ENCODE results near the gene SYT12.

The SYT12 gene

GRCh38 chr11:67055812-67056211 lies 32.9 kb downstream of the SYT12 start:
- no peak for DNase-seq (ENCODE audit: low read depth)

DNA sequence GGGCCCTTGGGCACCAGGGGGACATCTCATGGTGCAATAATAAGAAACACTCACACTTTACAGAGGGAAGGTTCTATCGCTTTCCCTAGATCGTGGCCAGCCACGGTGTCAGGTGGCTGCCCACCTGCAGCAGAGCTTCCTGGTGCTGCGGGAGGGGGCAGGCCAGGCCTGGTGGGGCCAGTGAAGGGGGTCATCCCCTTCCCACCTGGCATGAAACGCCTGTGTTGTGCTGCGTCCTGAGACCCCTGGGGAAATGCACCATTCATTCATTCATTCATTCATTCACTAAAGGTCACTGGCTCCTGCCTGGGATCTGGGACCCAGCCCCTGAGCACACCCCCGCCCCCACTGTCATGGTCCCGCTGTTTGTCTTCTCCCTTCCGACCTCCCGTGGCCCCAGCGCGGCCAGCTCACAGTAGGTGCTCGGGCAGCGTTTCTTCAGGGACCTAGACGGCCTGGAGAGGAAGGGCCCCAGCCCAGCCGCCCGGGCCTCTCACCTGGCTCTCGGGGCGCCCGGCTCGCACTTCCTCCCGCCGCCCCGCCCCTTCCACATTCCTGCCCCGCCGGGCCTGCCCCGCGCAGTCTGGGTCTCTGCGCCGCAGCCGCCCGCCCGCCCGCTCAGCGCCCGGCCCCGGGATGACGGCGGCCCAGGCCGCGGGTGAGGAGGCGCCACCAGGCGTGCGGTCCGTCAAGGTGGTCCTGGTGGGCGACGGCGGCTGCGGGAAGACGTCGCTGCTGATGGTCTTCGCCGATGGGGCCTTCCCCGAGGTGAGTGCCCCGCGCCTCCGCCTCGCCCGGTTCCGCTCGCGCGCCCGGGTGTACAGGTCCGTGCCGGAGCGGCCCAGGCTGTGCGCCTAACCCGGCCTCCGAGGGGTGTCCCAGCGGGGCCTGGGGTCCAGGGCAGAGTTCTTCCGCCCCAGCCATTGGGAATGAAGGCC lies 33.6 kb downstream of the SYT12 start, which contains the start of gene RHOD:
TSS of gene RHOD (plus strand) at position 581 of the 938 bp plus-strand sequence. CDS start at position 637, 56 bp downstream.
- DNase-seq (ENCODE audit: low read depth): no peak

DNA sequence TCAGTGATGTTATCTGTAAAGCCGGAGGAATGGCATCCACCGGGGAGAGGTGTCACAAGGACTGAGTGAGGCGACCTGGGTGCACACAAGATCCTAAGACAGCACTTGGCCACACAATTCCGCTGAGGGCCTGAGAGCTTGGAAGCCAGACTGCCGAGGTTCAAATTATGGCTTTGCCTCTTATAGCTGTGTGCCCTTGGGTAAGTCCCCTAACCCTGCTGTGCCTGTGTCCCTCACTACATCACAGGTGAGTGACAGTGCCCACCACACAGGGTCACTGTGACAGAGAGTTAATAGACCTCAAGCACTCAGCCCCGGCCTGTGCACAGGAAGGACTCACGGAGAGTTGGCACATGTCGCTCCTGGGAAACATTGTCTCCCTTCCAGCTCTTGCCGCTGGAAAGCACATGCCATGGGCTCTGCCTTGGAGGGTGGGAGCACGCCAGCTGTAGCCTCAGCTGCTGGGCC lies 34.3 kb downstream of the SYT12 start:
- no peak for DNase-seq (ENCODE audit: low read depth)

DNA sequence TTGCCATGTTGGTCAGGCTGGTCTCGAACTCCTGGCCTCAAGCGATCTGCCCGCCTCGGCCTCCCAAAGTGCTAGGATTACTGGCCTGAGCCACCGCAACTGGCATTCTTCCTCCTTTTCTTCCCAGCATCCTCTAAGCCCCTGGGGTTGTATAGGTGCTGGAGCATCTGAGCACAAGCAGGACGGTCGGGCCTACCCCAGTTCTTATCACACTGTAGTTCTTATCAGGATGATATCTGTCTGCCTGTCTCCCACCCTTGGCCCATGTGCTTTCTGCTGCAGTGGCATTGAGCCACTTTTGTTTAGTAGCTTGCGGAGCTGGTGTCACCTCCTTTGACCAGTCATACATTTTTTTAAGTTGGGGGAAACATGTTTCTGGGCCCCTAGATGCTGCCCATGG lies 35.6 kb downstream of the SYT12 start:
- no peak for DNase-seq (ENCODE audit: low read depth)

DNA sequence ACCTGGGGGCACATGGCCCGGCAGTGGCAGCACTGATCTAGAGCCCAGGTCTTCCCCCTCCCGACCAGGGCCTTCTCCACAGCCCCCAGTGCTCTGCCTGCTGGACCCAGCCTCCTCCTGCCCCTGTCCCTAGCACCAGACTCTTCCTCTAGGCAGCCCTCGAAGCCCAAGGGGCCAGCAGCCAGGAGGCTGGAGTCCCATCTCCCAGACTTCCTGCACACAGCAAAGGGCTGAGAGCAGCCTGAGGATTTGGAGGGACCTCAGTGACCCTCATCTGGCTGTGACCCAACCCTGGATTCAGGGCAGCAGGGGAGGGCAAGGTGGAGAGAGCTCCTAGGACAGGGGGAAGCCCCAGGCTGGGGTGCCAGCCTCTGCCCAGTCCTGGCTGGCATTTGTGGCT lies 36.7 kb downstream of the SYT12 start:
- DNase-seq (ENCODE audit: low read depth): no peak

- no peak for DNase-seq (ENCODE audit: low read depth)
Observed at GRCh38 chr11:67060111-67060522, 37.2 kb downstream of the SYT12 start.

- no peak for DNase-seq (ENCODE audit: low read depth)
Observed at GRCh38 chr11:67062526-67063373, 39.8 kb downstream of the SYT12 start.

GRCh38 chr11:67066333-67066709 lies 43.4 kb downstream of the SYT12 start:
- DNase-seq (ENCODE audit: low read depth): no peak

DNA sequence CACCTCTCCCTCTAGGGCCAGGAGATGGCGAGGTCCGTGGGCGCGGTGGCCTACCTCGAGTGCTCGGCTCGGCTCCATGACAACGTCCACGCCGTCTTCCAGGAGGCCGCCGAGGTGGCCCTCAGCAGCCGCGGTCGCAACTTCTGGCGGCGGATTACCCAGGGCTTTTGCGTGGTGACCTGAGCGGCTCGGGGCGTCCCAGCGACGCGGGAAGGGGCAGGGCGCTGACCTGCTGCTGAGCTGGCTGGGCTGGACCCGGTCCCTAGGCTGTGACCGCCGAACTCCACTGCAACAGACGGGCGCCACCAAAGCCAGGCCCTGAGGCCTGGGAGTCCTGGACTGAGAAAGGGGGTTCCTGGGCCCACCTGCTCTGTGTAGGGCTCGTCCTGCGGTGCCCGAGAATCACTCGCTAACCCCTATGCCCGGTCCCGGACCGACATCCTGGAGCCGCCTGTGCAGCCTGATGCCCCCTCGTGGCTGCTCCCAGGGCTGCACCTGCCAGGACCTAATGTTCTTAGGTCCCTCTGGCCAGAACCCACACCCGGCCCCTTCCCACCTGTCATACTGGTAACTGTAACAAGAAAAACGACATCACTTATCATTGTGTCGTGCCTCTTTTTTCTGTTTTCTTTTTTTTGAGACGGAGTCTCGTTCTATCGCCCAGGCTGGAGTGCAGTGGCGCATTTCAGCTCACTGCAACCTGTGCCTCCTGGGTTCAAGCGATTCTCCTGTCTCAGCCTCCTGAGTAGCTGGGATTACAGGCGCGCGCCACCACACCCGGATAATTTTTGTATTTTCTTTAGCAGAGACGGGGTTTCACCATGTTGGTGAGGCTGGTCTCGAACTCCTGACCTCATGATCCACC lies 48.7 kb downstream of the SYT12 start:
- DNase-seq (ENCODE audit: low read depth): no peak

DNA sequence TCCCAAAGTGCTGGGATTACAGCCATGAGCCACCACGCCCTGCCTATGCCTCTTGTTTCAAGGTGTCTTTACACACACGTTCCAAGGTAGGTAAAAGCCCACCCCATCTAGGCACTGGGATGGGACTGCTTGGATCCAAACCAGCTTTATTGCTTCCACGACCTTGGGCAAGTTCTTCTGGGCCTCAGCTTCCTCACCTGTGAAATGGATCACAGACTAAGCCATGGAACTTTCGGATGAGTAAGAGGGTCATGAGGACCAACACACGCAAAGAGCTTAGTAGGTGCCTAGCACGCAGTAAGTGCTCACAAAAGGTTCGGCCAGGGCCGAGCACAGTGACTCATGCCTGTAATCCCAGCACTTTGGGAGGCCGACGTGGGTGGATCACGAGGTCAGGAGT lies 49.4 kb downstream of the SYT12 start:
- no peak for DNase-seq (ENCODE audit: low read depth)

DNA sequence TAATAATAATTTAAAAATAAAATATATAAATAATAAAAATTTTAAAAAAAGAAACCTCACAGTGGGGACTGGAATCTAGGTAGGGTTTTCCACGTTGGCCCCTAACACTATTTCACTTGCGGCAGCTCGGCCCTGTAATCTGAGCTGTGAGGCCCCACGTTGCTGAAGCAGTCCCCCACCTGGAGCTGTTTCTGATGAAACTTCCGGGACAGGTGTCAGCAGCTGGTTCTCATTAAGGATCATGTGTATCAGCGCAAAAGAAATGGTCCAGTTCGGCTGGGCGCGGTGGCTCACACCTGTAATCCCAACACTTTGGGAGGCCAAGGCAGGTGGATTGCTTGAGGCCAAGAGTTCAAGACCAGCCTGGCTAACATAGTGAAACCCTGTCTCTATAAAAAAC lies 51.0 kb downstream of the SYT12 start:
- no peak for DNase-seq (ENCODE audit: low read depth)

- DNase-seq (ENCODE audit: low read depth): no peak
Observed at GRCh38 chr11:67076202-67076601, 53.3 kb downstream of the SYT12 start.

GRCh38 chr11:67079065-67079705 lies 56.3 kb downstream of the SYT12 start:
- no peak for DNase-seq (ENCODE audit: low read depth)

GRCh38 chr11:67082071-67082791 lies 59.3 kb downstream of the SYT12 start:
- no peak for DNase-seq (ENCODE audit: low read depth)

GRCh38 chr11:67083786-67084366 lies 60.9 kb downstream of the SYT12 start:
- no peak for DNase-seq (ENCODE audit: low read depth)

- DNase-seq (ENCODE audit: low read depth): no peak
Observed at GRCh38 chr11:67085617-67086016, 62.7 kb downstream of the SYT12 start.

GRCh38 chr11:67090717-67091116 lies 67.8 kb downstream of the SYT12 start:
- DNase-seq (ENCODE audit: low read depth): no peak

DNA sequence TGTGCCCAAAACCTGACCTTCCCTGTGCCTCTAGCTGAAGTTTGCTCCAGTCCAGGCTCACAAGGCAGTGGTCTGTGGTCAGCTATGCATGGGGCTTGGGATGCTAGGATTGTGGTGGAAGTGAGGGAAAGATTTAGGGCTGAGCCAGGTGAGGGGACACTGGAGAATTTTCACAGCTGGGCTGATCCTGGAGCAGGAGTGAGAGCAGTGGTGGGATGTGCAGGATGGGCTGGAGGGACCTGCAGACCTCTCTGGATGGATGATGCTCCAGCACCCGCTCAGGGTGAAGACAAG lies 72.2 kb downstream of the SYT12 start:
- DNase-seq (ENCODE audit: low read depth): no peak

DNA sequence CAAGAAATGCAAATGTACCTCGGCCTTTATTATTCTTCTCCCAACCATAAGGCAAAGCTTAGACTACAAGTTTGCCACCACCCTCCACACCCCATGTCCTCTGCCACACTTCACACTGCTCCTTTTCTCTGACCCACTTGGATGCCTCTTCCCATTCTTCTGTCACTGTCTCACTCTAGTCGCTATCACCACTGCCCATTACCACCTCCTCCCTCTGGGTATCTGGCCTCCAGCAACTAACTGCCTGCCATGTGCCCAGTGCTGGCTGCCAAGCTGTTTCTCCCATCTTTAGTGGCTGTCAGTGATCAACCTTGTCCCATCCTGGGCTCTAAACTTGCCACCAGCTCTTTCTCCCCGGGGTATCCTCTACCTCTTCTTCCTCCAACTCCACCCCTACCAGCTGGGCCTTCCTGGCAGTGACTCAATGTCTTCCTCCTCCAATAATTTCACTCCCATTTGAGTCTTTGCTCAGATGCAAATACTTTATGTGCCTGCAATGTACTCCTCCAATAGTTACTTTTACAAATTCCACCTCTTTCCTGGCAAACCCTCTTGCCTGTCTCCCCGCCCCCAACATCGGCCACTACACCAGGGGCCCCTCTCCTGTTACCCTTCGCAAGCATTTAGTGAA lies 76.0 kb downstream of the SYT12 start:
- DNase-seq (ENCODE audit: low read depth): no peak

GRCh38 chr11:67099831-67100324 lies 76.9 kb downstream of the SYT12 start:
- no peak for DNase-seq (ENCODE audit: low read depth)

All from GM04503 (cell line).